ENCODE data around the gene TNFRSF4. TPM values are rescaled to one million over a fixed set of nuclear protein-coding genes. Genes with fewer than 3 reads are reported as not detected.

Gene TNFRSF4
- total RNA-seq, 1 experiment from 2014 or later, result not detected

DNA sequence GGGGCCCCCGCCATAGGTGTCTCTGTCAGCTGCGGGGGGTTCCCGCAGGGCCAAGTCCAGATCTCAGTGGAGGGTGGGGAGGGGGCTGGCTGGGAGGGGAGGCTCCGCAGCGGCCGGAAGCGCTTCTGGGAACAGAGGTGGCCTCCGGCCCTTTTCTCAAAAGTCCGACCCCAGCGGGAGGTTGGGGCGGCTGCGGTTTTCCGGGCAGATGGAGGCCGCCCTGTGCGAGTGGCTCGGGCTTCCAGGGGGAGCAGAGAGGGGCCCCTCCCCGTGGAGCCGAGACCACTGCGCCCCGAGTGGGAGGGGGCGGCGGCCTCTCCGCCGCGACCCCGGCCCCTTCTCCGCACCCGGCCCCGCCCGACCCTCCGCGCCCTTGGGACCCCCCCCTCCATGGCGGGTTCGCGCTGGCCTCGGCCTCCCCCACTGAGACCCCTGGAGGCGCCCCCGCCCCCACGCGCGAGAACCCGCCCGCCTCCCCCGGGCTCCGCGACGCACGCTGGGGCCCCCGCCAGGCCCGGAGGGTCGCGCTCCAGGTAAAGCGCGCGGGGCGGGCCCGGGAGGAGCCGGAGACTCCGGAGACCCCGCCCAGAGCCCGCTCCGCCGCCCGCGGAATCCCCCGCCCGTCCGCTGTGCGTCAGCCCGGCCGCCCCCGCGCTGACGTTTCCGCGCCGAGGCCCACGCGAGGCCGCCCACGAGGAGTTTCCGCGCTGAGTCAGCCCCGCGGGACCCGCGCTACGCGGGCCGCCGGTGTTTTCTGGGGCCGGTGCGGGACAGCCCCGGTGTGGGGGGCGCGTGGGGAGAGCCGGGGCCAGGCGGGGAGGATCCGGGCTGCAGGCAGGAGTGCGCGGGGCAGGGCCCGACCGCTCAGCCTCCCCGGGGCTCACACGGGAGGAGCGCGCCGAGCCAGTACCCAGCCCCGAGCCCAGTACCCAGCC, 12.8 kb downstream of the TNFRSF4 start:
- Histone ChIP-seq H3K4me1 (ENCODE audit: low read length) (peaks cover 7% of the 10 kb centered on the region), H3K27ac (ENCODE audit: low read length) (no peak overlapping the region), H3K9me3 (ENCODE audit: low read length) (no peaks in the 10 kb centered on the region), H3K4me3 (ENCODE audit: low read length) (no peak overlapping the region), H3K36me3 (ENCODE audit: insufficient read depth, low read length) (no peaks in the 10 kb centered on the region), H3K27me3 (ENCODE audit: low read length) (no peaks in the 10 kb centered on the region), H2AFZ (ENCODE audit: low read length) (no peak overlapping the region), H3K9ac (ENCODE audit: low read length) (no peak overlapping the region), H3K79me2 (ENCODE audit: low read length) (no peaks in the 10 kb centered on the region), H4K20me1 (ENCODE audit: insufficient read depth, low read depth, low read length) (0 out of 2 replicates have a peak, but pooled peaks cover 3% of the 10 kb centered on the region), H3K4me2 (ENCODE audit: low read depth, low read length, poor library complexity, severe bottlenecking) (no peak overlapping the region), H3K9me2 (replicated peaks; ENCODE audit: insufficient read depth, low read length) (no peaks in the 10 kb centered on the region)
- DNase-seq, result no peak

DNA sequence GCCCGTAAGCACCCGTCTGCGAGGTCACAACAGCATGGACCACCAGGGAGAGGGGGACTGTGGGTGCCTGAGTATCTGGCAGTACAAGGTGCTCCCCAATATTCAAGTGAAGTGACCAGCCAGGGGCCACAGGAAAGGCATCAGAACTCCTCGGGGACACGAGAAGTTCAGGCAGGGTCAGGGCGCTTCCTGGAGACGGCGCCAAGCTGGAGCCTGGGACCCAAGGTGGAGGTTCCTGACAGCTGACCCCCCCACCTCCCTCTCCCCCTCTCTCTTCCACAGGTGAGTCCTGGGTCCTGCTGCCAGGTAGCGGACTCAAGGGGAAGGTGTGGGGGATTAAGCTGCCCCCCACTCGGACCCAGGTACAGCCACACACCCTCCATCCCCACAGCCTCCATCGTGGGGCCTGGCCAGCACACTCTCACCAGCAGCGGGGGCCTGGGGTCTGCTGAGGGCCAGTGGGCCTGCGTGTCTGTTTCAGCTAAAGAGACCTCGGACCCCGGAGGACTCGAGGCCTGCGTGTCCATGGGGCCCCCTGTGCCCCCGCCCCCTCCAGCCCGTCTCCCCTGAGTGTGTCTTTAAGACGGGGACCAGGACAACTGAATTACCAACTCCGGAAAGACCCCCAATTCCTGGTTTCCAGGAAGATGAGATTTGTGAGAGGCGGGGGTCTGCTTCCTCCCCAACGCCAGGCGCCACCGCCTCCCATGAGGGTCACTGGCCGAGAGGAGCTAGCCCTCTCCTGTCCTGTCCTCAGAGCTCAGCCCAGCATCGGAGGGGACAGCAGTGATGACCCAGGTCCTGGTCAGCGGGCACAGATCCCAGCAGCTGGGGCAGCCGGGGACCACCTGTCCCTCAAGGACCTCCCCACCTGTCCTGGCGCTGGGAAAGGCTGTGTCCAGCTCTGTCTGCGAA, 13.7 kb downstream of the TNFRSF4 start:
- Histone ChIP-seq H3K9ac (ENCODE audit: low read length) (no peak overlapping the region), H3K9me2 (replicated peaks; ENCODE audit: insufficient read depth, low read length) (no peaks in the 10 kb centered on the region), H3K27ac (ENCODE audit: low read length) (no peak overlapping the region), H2AFZ (ENCODE audit: low read length) (no peak overlapping the region), H3K79me2 (ENCODE audit: low read length) (no peaks in the 10 kb centered on the region), H3K27me3 (ENCODE audit: low read length) (no peaks in the 10 kb centered on the region), H3K4me2 (ENCODE audit: low read depth, low read length, poor library complexity, severe bottlenecking) (no peak overlapping the region), H4K20me1 (ENCODE audit: insufficient read depth, low read depth, low read length) (0 out of 2 replicates have a peak, but pooled peaks cover 3% of the 10 kb centered on the region), H3K36me3 (ENCODE audit: insufficient read depth, low read length) (no peaks in the 10 kb centered on the region), H3K4me1 (ENCODE audit: low read length) (no peaks in the 10 kb centered on the region; the same call in 1 of the 2 replicates), H3K9me3 (ENCODE audit: low read length) (no peaks in the 10 kb centered on the region), H3K4me3 (ENCODE audit: low read length) (no peak overlapping the region)
- DNase-seq, result no peak

DNA sequence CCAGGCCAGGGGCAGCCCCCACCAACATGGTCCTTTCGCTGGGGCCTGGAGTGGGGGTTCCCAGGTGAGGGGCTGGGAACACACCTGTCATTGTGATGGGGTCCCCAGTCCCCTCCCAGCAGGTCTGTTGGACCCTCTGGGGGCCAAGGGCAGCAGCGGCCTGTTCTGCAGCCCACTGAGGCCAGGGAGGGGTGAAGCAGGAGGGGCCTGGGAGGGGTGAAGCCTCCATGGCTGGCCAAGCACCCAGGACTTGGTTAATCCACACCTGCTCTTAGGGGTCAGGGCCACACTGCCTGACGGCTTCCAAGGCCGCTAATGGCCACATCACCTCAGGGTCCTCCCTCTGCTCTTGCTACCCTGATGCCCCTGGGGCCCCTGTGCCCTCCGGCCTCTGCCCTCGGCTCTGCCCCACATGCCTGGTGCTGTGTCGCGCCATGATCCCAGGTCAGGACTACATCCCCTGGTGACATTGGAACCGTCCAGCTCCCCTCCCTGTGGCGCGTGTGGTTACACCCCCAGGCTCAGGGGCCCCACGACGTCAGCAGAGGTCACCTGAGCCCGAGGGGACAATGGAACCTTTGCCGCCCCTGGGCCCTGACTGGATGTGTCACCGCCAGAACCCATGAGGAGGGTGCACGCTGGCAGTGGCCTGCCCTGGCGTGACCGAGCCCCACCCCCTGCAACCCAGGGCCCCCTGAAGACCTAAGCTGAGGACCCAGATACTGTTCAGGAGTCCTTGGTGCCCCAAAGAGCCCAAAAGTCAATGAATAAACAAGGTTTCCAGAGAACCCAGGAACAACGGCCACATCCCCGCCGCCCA, 14.6 kb downstream of the TNFRSF4 start:
- H3K4me2 ChIP-seq (ENCODE audit: low read depth, low read length, poor library complexity, severe bottlenecking), result no peak overlapping the region
- DNase-seq, result no peak
- H3K79me2 ChIP-seq (ENCODE audit: low read length), result no peaks in the 10 kb centered on the region
- H3K36me3 ChIP-seq (ENCODE audit: insufficient read depth, low read length), result no peaks in the 10 kb centered on the region
- H3K4me1 ChIP-seq (ENCODE audit: low read length), result no peaks in the 10 kb centered on the region
- H3K9ac ChIP-seq (ENCODE audit: low read length), result no peak overlapping the region
- H3K27me3 ChIP-seq (ENCODE audit: low read length), result no peaks in the 10 kb centered on the region
- H3K4me3 ChIP-seq (ENCODE audit: low read length), result no peak overlapping the region
- H4K20me1 ChIP-seq (ENCODE audit: insufficient read depth, low read depth, low read length), result no peaks in the 10 kb centered on the region
- no peak overlapping the region for H2AFZ ChIP-seq (ENCODE audit: low read length)
- no peaks in the 10 kb centered on the region for H3K9me2 ChIP-seq (replicated peaks; ENCODE audit: insufficient read depth, low read length)
- no peaks in the 10 kb centered on the region for H3K9me3 ChIP-seq (ENCODE audit: low read length)
- H3K27ac ChIP-seq (ENCODE audit: low read length), result no peak overlapping the region

DNA sequence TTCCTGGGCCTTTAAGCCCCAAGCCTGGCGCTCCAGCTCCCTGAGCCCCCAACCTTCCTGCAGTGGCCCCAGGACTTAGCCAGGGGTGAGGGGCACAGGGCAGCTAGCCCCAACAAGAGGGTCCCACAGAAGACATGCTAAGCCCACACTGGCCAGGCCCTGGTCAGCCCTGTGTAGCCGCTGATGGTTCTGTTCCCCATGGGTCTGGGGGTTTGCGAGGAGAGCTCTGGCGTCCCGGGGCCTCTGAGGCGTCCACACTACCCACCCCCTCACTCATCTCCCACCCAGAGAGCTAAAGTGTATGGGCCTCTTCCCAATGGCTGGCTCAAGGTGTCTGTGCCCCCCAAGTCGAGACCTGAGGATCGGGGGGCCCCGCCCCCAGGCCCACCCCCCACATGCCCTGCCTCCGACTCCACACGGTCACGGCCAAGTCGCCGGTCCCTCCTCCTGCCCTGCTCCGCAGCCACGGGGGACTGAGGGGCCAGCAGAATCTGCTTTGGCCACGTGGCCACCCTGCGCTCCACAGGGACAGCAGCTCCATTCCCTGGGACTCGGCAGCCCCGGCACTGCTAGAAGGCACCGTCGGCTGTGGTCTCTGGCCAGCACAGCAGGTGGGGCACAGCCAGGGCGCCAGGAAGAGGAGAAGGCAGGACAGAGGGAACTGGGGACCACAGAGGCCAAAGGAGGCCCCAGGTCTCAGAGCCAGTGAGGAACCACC, 15.4 kb downstream of the TNFRSF4 start:
- Histone ChIP-seq H3K4me2 (ENCODE audit: low read depth, low read length, poor library complexity, severe bottlenecking) (no peak overlapping the region), H3K9me2 (replicated peaks; ENCODE audit: insufficient read depth, low read length) (no peaks in the 10 kb centered on the region), H3K27ac (ENCODE audit: low read length) (no peak overlapping the region), H3K9ac (ENCODE audit: low read length) (no peak overlapping the region), H3K9me3 (ENCODE audit: low read length) (no peaks in the 10 kb centered on the region), H3K27me3 (ENCODE audit: low read length) (no peaks in the 10 kb centered on the region), H3K4me3 (ENCODE audit: low read length) (no peak overlapping the region), H4K20me1 (ENCODE audit: insufficient read depth, low read depth, low read length) (no peaks in the 10 kb centered on the region), H3K36me3 (ENCODE audit: insufficient read depth, low read length) (no peaks in the 10 kb centered on the region), H2AFZ (ENCODE audit: low read length) (no peak overlapping the region), H3K79me2 (ENCODE audit: low read length) (no peaks in the 10 kb centered on the region), H3K4me1 (ENCODE audit: low read length) (no peaks in the 10 kb centered on the region)
- DNase-seq, result no peak

DNA sequence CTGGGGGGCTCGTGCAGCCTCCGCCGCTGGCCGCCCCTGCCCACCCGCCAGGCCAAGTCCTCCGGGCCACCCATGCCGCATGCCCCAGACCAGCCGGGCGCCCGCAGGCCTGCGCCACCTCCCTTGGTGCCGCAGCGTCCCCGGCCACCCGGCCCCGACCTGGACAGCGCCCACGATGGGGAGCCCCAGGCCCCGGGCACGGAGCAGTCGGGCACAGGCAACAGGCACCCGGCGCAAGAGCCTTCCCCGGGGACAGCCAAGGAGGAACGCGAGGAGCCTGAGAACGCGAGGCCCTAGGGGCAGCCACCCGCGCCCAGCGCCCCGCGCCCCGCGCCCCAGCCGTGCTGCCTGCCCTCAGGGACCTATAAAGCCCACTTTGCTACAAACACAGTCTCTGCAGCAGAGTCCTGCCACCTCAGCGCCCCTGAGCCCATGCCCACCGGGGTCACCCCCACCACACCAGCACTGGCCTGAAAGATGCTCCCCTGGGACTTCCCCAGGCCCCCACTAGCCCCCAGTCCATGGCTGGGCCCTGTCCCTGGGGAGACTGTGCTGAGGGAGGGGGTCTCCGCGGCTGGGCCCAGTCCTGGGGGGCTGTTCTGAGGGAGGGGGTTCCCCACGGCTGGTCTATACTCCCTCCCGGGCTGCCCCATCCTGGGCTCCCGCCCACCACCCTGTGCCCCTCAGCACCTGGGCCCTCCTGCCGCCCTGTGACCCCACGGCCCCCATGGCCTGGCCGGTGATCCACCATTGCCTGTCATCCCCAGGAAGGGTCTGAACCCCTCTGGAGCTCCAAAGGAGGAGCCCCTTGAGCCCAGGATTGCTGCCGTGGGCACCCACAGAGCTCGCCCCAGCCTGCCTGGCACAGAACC, 16.2 kb downstream of the TNFRSF4 start:
- Histone ChIP-seq H3K79me2 (ENCODE audit: low read length) (no peaks in the 10 kb centered on the region), H2AFZ (ENCODE audit: low read length) (no peak overlapping the region), H3K36me3 (ENCODE audit: insufficient read depth, low read length) (no peaks in the 10 kb centered on the region), H4K20me1 (ENCODE audit: insufficient read depth, low read depth, low read length) (no peaks in the 10 kb centered on the region), H3K9ac (ENCODE audit: low read length) (no peak overlapping the region), H3K27ac (ENCODE audit: low read length) (no peak overlapping the region), H3K4me2 (ENCODE audit: low read depth, low read length, poor library complexity, severe bottlenecking) (no peak overlapping the region), H3K9me2 (replicated peaks; ENCODE audit: insufficient read depth, low read length) (no peaks in the 10 kb centered on the region), H3K27me3 (ENCODE audit: low read length) (no peaks in the 10 kb centered on the region), H3K4me1 (ENCODE audit: low read length) (no peaks in the 10 kb centered on the region), H3K4me3 (ENCODE audit: low read length) (no peak overlapping the region), H3K9me3 (ENCODE audit: low read length) (no peaks in the 10 kb centered on the region)
- DNase-seq, result no peak

DNA sequence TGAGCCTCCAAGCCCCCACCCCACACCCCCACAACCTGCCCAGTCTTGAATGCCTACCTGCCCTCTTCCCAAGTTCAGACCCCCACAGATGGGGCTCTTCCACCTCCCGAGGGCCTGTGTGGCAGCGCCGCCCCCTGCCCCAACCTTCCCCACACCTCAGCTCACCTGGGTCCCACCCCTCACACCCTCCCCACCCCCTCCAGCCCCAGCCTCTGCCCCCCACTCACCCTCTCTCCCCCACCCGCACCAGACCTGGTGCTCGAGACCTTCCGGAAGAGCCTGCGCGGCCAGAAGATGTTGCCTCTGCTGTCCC, 16.8 kb downstream of the TNFRSF4 start:
- H3K36me3 ChIP-seq (ENCODE audit: insufficient read depth, low read length), result no peaks in the 10 kb centered on the region
- no peak overlapping the region for H3K4me3 ChIP-seq (ENCODE audit: low read length)
- H3K79me2 ChIP-seq (ENCODE audit: low read length), result no peaks in the 10 kb centered on the region
- H3K27me3 ChIP-seq (ENCODE audit: low read length), result no peaks in the 10 kb centered on the region
- DNase-seq, result no peak
- no peak overlapping the region for H3K27ac ChIP-seq (ENCODE audit: low read length)
- H3K9me3 ChIP-seq (ENCODE audit: low read length), result no peaks in the 10 kb centered on the region
- no peaks in the 10 kb centered on the region for H3K9me2 ChIP-seq (replicated peaks; ENCODE audit: insufficient read depth, low read length)
- no peak overlapping the region for H3K4me2 ChIP-seq (ENCODE audit: low read depth, low read length, poor library complexity, severe bottlenecking)
- no peak overlapping the region for H3K9ac ChIP-seq (ENCODE audit: low read length)
- no peak overlapping the region for H2AFZ ChIP-seq (ENCODE audit: low read length)
- no peaks in the 10 kb centered on the region for H3K4me1 ChIP-seq (ENCODE audit: low read length)
- H4K20me1 ChIP-seq (ENCODE audit: insufficient read depth, low read depth, low read length), result no peaks in the 10 kb centered on the region

All from Karpas-422 (cell line).